C4-2B (cell line): ENCODE data around the gene ZNF521.

ENCODE experiments used
- ZFX ChIP-seq: fragments of 450-650 bp; IDR thresholded peaks from 2 replicates; pipeline ENCODE4 v1.6.1; 2017
- TF ChIP-seq, protein P1 (sequence below): fragments of 450-650 bp; conservative IDR thresholded peaks from 2 replicates; pipeline ENCODE4 v1.5.1; 2017; ENCODE audit warnings: mild to moderate bottlenecking

DNA sequence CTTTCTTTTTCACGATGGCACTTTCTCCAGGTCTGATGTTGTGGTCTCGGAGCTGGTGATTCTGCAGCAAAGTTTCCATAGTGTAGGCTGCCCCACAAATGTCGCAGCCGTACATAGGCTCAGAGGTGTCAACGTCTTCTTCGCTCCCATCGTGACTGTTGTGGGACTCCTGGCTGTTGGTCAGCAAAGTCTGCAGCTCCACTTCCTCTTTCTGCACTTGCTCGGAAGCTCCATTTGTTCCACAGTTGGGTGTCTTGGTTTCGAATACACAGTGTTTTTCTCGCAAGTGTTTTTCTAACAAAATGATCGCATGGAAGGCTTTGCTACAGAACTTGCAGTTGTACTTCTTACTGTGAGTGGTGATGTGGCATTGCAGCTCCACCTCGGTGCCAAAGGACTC is 126.8 kb downstream of the ZNF521 start:
- TF ChIP-seq, protein P1, sequence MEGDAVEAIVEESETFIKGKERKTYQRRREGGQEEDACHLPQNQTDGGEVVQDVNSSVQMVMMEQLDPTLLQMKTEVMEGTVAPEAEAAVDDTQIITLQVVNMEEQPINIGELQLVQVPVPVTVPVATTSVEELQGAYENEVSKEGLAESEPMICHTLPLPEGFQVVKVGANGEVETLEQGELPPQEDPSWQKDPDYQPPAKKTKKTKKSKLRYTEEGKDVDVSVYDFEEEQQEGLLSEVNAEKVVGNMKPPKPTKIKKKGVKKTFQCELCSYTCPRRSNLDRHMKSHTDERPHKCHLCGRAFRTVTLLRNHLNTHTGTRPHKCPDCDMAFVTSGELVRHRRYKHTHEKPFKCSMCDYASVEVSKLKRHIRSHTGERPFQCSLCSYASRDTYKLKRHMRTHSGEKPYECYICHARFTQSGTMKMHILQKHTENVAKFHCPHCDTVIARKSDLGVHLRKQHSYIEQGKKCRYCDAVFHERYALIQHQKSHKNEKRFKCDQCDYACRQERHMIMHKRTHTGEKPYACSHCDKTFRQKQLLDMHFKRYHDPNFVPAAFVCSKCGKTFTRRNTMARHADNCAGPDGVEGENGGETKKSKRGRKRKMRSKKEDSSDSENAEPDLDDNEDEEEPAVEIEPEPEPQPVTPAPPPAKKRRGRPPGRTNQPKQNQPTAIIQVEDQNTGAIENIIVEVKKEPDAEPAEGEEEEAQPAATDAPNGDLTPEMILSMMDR: no peak
- no peak for TF ChIP-seq ZFX
